CD4-positive, alpha-beta T cell (primary cell): ENCODE data around the gene TMEM44. TPM values are rescaled to one million over a fixed set of nuclear protein-coding genes. Genes with fewer than 3 reads are reported as not detected.

Source experiments
- ATAC-seq: fragments of 200-7000 bp; cut with Tn5 transposase; one replicate; pipeline ENCODE4 v1.10.0; 2022; ENCODE audit warnings: mild to moderate bottlenecking; ENCODE audit not compliant: poor library complexity
- CTCF ChIA-PET: fragments of 350-600 bp; sonication (Branson Sonifier 250); formaldehyde crosslinking; loops from one replicate; lab custom pipeline; 2021; ENCODE audit warnings: antibody characterized with exemption, inconsistent platforms; lab: Charles Lee
- POLR2A ChIA-PET: fragments of 350-600 bp; sonication (Branson Sonifier 250); formaldehyde crosslinking; loops from one replicate; lab custom pipeline; 2021; ENCODE audit warnings: antibody characterized with exemption, inconsistent platforms; lab: Charles Lee
- DNase-seq, 14 experiments: peaks; one replicate each; pipeline ENCODE4 v3.0.0-alpha.2; 2013 to 2020; ENCODE audit warnings: mixed read lengths in 2 of 14
- H3K27ac ChIP-seq, 2 donors: one replicate each; pipeline versions ENCODE4 v1.5.1 to v1.7.0; 2013; ENCODE audit warnings: low read length in 2 of 2, low read depth in 1 of 2, mild to moderate bottlenecking in 1 of 2
- H3K27me3 ChIP-seq, 2 experiments: 1 replicate in 1 of 2; 2 replicates in 1 of 2; pipeline versions ENCODE4 v1.6.1 to v1.7.0; 2013; ENCODE audit warnings: low read length in 2 of 2, control low read depth in 1 of 2, mild to moderate bottlenecking in 1 of 2, moderate library complexity in 1 of 2; ENCODE audit not compliant: insufficient read depth in 2 of 2, control insufficient read depth in 1 of 2
- H3K36me3 ChIP-seq: one replicate; pipeline ENCODE4 v1.6.1; 2013; ENCODE audit warnings: low read length, control low read depth; ENCODE audit not compliant: insufficient read depth
- H3K4me1 ChIP-seq: one replicate; pipeline ENCODE4 v1.6.1; 2013; ENCODE audit warnings: low read length, control low read depth; ENCODE audit not compliant: insufficient read depth
- H3K4me3 ChIP-seq: one replicate; pipeline ENCODE4 v1.5.1; 2013; ENCODE audit warnings: mild to moderate bottlenecking, low read length, moderate library complexity
- H3K9me3 ChIP-seq, 2 experiments: 1 replicate in 1 of 2; 2 replicates in 1 of 2; pipeline versions ENCODE4 v1.6.1 to v1.7.0; 2013; ENCODE audit warnings: low read length in 2 of 2, mild to moderate bottlenecking in 2 of 2, control low read depth in 1 of 2, moderate library complexity in 1 of 2; ENCODE audit not compliant: control insufficient read depth in 1 of 2, insufficient read depth in 1 of 2
- H3K27ac Mint-ChIP-seq: one replicate; pipeline ENCODE4 v1.8.0; 2020; ENCODE audit warnings: mixed read lengths
- H3K27me3 Mint-ChIP-seq: one replicate; pipeline ENCODE4 v1.8.0; 2021; ENCODE audit warnings: mixed read lengths
- H3K36me3 Mint-ChIP-seq: one replicate; pipeline ENCODE4 v1.8.0; 2021; ENCODE audit warnings: low read depth, mixed read lengths
- H3K4me1 Mint-ChIP-seq: one replicate; pipeline ENCODE4 v1.8.0; 2021; ENCODE audit warnings: low read depth, mixed read lengths
- H3K4me3 Mint-ChIP-seq: one replicate; pipeline ENCODE4 v1.8.0; 2020; ENCODE audit warnings: mild to moderate bottlenecking, mixed read lengths
- H3K9me3 Mint-ChIP-seq: one replicate; pipeline ENCODE4 v1.8.0; 2020; ENCODE audit warnings: mixed read lengths
- CTCF ChIP-seq: fragments of 200-600 bp; IDR thresholded peaks from one replicate; pipeline ENCODE4 v1.8.0; 2022; ENCODE audit warnings: antibody characterized with exemption, mild to moderate bottlenecking
- intact Hi-C, 2 experiments: fragments of 100-400 bp; cut with DNase I in 1 of 2; cut with micrococcal nuclease in 1 of 2; formaldehyde crosslinking; loops; one replicate each; pipeline versions ENCODE4 v1.15.1 to v1.9.0; 2023 to 2025; cut with DNase I, micrococcal nuclease
- total RNA-seq, 174 experiments: library from RNA in 2 of 174; stranded (reverse) in 2 of 174; gene quantifications; one replicate each; pipeline ENCODE4 v1.2.3 and lab custom pipeline; 2021 to 2026

TMEM44 gene
- total RNA-seq, 2 experiments from 2014 or later: 0.98 to 1.1 TPM

- H3K36me3 Mint-ChIP-seq: no peaks in the 10 kb centered on the region
- no peaks in the 10 kb centered on the region for H3K36me3 ChIP-seq
- no peak overlapping the region for H3K4me3 ChIP-seq
- H3K27ac Mint-ChIP-seq: no peak overlapping the region
- intact Hi-C loops: no loop called here
- H3K4me3 Mint-ChIP-seq: no peak overlapping the region
- H3K27me3 Mint-ChIP-seq: no peaks in the 10 kb centered on the region
- H3K27ac ChIP-seq: no peak overlapping the region
- no peaks in the 10 kb centered on the region for H3K9me3 Mint-ChIP-seq
- H3K9me3 ChIP-seq: no peaks in the 10 kb centered on the region
- no peaks in the 10 kb centered on the region for H3K4me1 Mint-ChIP-seq
- TF ChIP-seq CTCF: no peak
- no peaks in the 10 kb centered on the region for H3K4me1 ChIP-seq
- no peaks in the 10 kb centered on the region for H3K27me3 ChIP-seq
- ChIA-PET POLR2A (no interaction called here), CTCF (no interaction called here)
- no peak for DNase-seq
- no peak for ATAC-seq
These were observed 13.0 kb downstream of the TMEM44 start for GRCh38 chr3:194620196-194620595.

GRCh38 chr3:194619741-194620140, 13.5 kb downstream of the TMEM44 start:
- DNase-seq (no peak), ATAC-seq (no peak)
- no peak overlapping the region for H3K4me3 ChIP-seq
- H3K27me3 ChIP-seq: no peaks in the 10 kb centered on the region
- H3K36me3 ChIP-seq: no peaks in the 10 kb centered on the region
- intact Hi-C loops: no loop called here
- H3K9me3 Mint-ChIP-seq: no peaks in the 10 kb centered on the region
- no peaks in the 10 kb centered on the region for H3K4me1 Mint-ChIP-seq
- H3K27me3 Mint-ChIP-seq: no peaks in the 10 kb centered on the region
- POLR2A ChIA-PET: no interaction called here
- H3K27ac Mint-ChIP-seq: no peak overlapping the region
- CTCF ChIA-PET: no interaction called here
- no peak overlapping the region for H3K4me3 Mint-ChIP-seq
- no peak overlapping the region for H3K27ac ChIP-seq
- H3K9me3 ChIP-seq: no peaks in the 10 kb centered on the region
- no peak for TF ChIP-seq CTCF
- no peaks in the 10 kb centered on the region for H3K36me3 Mint-ChIP-seq
- H3K4me1 ChIP-seq: no peaks in the 10 kb centered on the region

GRCh38 chr3:194618858-194619608, 14.2 kb downstream of the TMEM44 start:
- H3K4me1 Mint-ChIP-seq: no peaks in the 10 kb centered on the region
- ATAC-seq (no peak), DNase-seq (no peak)
- no peak for TF ChIP-seq CTCF
- no peak overlapping the region for H3K27ac Mint-ChIP-seq
- H3K4me3 Mint-ChIP-seq: no peak overlapping the region
- H3K4me1 ChIP-seq: no peaks in the 10 kb centered on the region
- no peak overlapping the region for H3K4me3 ChIP-seq
- no peaks in the 10 kb centered on the region for H3K27me3 ChIP-seq
- no peaks in the 10 kb centered on the region for H3K27me3 Mint-ChIP-seq
- intact Hi-C loops: no loop called here
- no peak overlapping the region for H3K27ac ChIP-seq
- ChIA-PET CTCF (no interaction called here), POLR2A (no interaction called here)
- H3K36me3 ChIP-seq: no peaks in the 10 kb centered on the region
- no peaks in the 10 kb centered on the region for H3K36me3 Mint-ChIP-seq
- no peaks in the 10 kb centered on the region for H3K9me3 ChIP-seq
- H3K9me3 Mint-ChIP-seq: no peaks in the 10 kb centered on the region
